Activated CD4-positive, alpha-beta T cell treated with anti-CD3 and anti-CD28 coated beads for 36 hours (primary cell): ENCODE measurements around the gene EMID1. TPM values are rescaled to one million over a fixed set of nuclear protein-coding genes. Genes with fewer than 3 reads are reported as not detected.
A peak's percentile ranks its signal among the peaks of the same experiment; 100 is the strongest.

ENCODE experiments used
- ATAC-seq: fragments of 200-7000 bp; cut with Tn5 transposase; one replicate; pipeline ENCODE4 v1.10.0; 2021; ENCODE audit warnings: mild to moderate bottlenecking, moderate library complexity
- CTCF ChIA-PET: fragments of 350-600 bp; sonication (Branson Sonifier 250); formaldehyde crosslinking; loops from one replicate; lab custom pipeline; 2021; ENCODE audit warnings: antibody characterized with exemption; lab: Charles Lee
- POLR2A ChIA-PET: fragments of 350-600 bp; sonication (Branson Sonifier 250); formaldehyde crosslinking; loops from one replicate; lab custom pipeline; 2021; ENCODE audit warnings: antibody characterized with exemption, inconsistent platforms; lab: Charles Lee
- DNase-seq: peaks from one replicate; pipeline ENCODE4 v3.0.0-alpha.2; 2020
- H3K27ac Mint-ChIP-seq: one replicate; pipeline ENCODE4 v1.8.0; 2021; ENCODE audit warnings: mixed read lengths
- H3K27me3 Mint-ChIP-seq: one replicate; pipeline ENCODE4 v1.8.0; 2021; ENCODE audit warnings: mixed read lengths
- H3K36me3 Mint-ChIP-seq: one replicate; pipeline ENCODE4 v1.8.0; 2021; ENCODE audit warnings: low read depth, mixed read lengths
- H3K4me1 Mint-ChIP-seq: one replicate; pipeline ENCODE4 v1.8.0; 2021; ENCODE audit warnings: mixed read lengths
- H3K4me3 Mint-ChIP-seq: one replicate; pipeline ENCODE4 v1.8.0; 2021; ENCODE audit warnings: mild to moderate bottlenecking, moderate library complexity, mixed read lengths
- H3K9me3 Mint-ChIP-seq: one replicate; pipeline ENCODE4 v1.8.0; 2021; ENCODE audit warnings: low read depth, mixed read lengths
- intact Hi-C, 2 experiments: fragments of 100-400 bp; cut with DNase I in 1 of 2; cut with micrococcal nuclease in 1 of 2; formaldehyde crosslinking; loops; one replicate each; pipeline versions ENCODE4 v1.14.2 to v1.15.1; 2022 to 2024; cut with DNase I, micrococcal nuclease
- total RNA-seq, 2 experiments: library from RNA; stranded (reverse); gene quantifications; one replicate each; pipeline ENCODE4 v1.2.3, GENCODE V29; 2021

Gene EMID1
- total RNA-seq, 2 experiments from 2014 or later: not detected

DNA sequence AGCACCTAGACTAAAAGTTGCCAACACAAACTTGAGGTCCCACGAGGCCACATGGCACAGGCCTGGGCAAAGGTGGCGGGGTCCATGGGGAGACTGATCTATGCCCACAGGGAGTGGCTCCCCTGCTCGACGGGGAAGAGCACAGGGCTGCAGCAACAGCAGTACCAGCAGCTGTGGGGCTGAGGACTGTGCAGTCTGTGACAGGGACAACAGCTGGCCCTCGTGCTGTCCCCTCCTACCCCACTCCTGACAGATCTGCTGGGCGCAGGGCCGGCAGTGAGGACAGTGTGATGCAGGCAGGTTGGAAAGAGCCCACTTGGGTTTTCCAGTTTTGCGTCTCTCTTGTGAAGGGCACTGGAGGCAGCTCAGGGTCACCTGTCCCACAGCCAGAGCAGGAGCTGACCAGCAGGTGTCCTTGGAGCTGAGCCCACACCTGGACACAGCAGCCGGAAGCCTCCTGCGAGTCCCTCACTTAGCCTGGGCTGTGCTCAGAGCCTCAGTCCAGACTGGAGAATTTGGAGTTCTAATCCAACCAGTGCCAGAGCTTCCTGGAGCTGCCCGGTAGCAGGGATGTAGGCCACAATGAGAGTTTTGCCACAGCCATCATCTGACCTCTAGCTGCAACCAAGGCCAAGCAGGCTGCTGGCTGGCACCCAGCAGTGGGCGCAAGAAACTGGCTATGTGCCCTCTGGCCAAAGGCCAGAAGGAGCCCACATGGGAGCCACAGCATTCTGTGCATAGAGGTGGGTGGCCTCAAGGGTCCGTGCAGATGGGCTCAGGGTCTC is 97.2 kb downstream of the EMID1 start:
- CTCF ChIA-PET: interaction anchor here (1.2 to 1.8 kb wide), 3 partner anchors 10 to 15 kb away, joined by 3 to 7 read pairs (median 5); no protein-coding TSS in a partner anchor
- no peak overlapping the region for H3K27ac Mint-ChIP-seq
- DNase-seq (no peak), ATAC-seq (no peak)
- H3K27me3 Mint-ChIP-seq: peaks cover 17% of the 10 kb centered on the region
- intact Hi-C loops: no loop called here
- POLR2A ChIA-PET: interaction anchor here (0.5 to 1.8 kb wide), 2 partner anchors 8 to 45 kb away, joined by 3 to 5 read pairs; no protein-coding TSS in a partner anchor
- no peak overlapping the region for H3K4me3 Mint-ChIP-seq
- peaks cover 5% of the 10 kb centered on the region for H3K4me1 Mint-ChIP-seq
- H3K9me3 Mint-ChIP-seq: no peaks in the 10 kb centered on the region
- H3K36me3 Mint-ChIP-seq: peaks cover 29% of the 10 kb centered on the region

DNA sequence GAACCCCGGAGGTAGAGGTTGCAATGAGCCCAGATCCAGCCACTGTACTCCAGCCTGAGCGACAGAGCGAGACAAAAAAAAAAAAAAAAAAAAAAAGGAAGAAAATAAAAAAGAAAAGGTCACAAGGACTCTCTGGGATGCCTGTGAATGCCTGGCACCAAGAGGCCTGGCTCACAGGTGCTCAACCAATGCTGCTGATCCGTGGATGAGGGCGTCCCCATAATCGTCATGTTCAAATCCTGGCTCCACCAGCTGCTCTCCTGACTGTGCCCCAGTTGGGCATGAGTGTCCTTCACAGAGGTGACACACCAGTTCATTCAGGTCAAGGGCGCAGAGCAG is 100.1 kb downstream of the EMID1 start:
- H3K27me3 Mint-ChIP-seq: peaks cover 17% of the 10 kb centered on the region
- H3K4me3 Mint-ChIP-seq: peak overlapping the region; percentile 63
- H3K4me1 Mint-ChIP-seq: peaks cover 10% of the 10 kb centered on the region
- peaks cover 7% of the 10 kb centered on the region for H3K36me3 Mint-ChIP-seq
- POLR2A ChIA-PET: no interaction called here
- CTCF ChIA-PET: interaction anchor here (0.7 kb wide), 1 partner anchor 36 kb away, joined by 3 read pairs; no protein-coding TSS in a partner anchor
- no peaks in the 10 kb centered on the region for H3K9me3 Mint-ChIP-seq
- ATAC-seq (no peak), DNase-seq (no peak)
- no peak overlapping the region for H3K27ac Mint-ChIP-seq
- intact Hi-C loops: loop anchor here in 1 of 2 experiments (5.0 kb wide), 1 partner anchor 34 kb away; no protein-coding TSS in a partner anchor

DNA sequence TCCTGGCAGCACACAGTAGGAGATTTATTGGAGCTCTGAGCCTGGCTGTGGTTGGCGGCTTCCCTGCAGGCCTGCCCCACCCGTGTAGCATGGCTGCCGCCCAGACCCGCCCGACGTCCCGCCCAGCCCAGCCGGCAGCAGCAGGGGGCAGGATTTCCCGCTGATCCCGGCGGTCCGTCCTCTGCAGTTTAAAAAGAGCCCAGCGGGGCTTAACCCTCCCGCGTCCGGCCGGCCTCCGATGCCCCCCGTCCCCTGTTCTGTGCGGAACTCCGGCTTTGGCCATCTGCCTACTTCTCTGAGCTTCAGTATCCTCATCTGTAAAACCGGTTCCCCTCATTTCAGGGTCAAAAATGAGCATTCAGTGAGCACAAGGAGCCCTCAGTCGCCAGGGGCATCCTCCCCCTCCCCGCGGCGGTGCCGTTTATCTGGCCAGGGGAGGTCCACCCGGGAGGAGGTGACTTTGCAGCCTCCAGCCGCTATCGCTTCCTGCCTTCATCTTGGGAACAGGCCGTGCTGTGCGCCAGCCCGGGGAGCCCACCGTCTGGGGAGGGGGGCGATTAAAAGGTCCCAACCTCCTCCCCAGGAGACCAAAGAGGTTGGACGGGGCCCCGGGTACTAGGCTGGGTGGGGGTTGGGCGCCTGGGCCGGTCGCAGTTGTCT is 100.6 kb downstream of the EMID1 start, which contains the start of gene GAS2L1:
Gene GAS2L1, plus strand, starts transcription at position 476 of the 660 bp plus-strand sequence. CDS start 1,456 bp downstream, outside the sequence.
- Mint-ChIP-seq H3K9me3 (no peaks in the 10 kb centered on the region), H3K36me3 (peaks cover 2% of the 10 kb centered on the region), H3K27me3 (peaks cover 17% of the 10 kb centered on the region), H3K27ac (no peak within 1 kb of the TSS), H3K4me3 (peak within 1 kb of the TSS; percentile 63), H3K4me1 (peaks cover 14% of the 10 kb centered on the region)
- intact Hi-C loops: loop anchor here in 1 of 2 experiments (5.0 kb wide), 1 partner anchor 34 kb away; no protein-coding TSS in a partner anchor
- DNase-seq (peak; percentile 76), ATAC-seq (peak; percentile 58)
- POLR2A ChIA-PET: no interaction called here
- CTCF ChIA-PET: interaction anchor here (0.6 to 1.2 kb wide), 3 partner anchors 19 to 945 kb away, joined by 3 to 4 read pairs (median 3); no protein-coding TSS in a partner anchor

DNA sequence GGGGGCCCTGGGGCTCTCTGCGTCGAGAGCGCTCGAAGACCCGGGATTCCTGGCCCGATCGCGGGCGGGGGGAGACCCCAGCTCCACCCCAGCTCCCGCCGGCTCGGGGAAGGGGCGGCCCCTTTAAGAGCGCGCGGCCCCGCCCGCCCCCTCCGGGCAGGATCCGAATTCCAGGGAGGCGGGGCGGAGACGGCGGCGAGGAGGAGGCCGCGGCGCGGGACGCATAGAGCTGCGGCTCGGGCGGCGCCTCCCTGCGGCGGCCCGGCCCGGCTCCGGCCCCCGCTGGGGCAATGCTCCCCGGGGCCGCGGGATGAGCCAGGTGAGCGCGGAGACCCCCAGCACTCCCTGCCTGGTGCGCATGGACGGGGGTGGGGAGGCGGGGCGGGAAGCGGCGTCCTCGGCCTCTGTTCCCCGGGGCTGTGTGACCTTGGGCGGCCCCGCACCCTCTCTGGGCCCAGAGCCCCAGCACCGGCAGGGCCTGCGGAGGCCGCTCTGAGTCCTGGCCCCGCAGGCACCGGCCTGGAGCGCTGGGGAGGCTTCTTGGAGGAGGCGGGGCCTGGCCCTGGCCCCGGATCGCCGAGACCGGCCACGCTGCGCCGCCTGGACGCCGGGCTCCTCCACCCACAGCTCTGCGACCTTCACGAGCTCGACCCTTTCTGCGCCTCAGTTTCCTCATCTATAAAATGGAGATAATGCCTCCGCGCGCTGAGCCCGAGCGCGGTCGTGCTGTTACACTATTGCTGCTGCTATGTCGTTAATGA is 101.3 kb downstream of the EMID1 start:
- ChIA-PET CTCF (interaction anchor here (0.6 to 1.2 kb wide), 2 partner anchors 20 to 944 kb away, joined by 3 to 4 read pairs; no protein-coding TSS in a partner anchor), POLR2A (no interaction called here)
- no peaks in the 10 kb centered on the region for H3K36me3 Mint-ChIP-seq
- no peak overlapping the region for H3K27ac Mint-ChIP-seq
- no peaks in the 10 kb centered on the region for H3K9me3 Mint-ChIP-seq
- peaks cover 14% of the 10 kb centered on the region for H3K4me1 Mint-ChIP-seq
- intact Hi-C loops: loop anchor here in 1 of 2 experiments (5.0 kb wide), 1 partner anchor 35 kb away; no protein-coding TSS in a partner anchor
- DNase-seq (peak; percentile 66), ATAC-seq (peak; percentile 40)
- H3K27me3 Mint-ChIP-seq: peaks cover 17% of the 10 kb centered on the region
- peak overlapping the region; percentile 63 for H3K4me3 Mint-ChIP-seq

GRCh38 chr22:29307596-29308147 is 102.0 kb downstream of the EMID1 start:
- H3K4me3 Mint-ChIP-seq: peak overlapping the region; percentile 50
- no peak for ATAC-seq
- no peak overlapping the region for H3K27ac Mint-ChIP-seq
- H3K27me3 Mint-ChIP-seq: peaks cover 20% of the 10 kb centered on the region
- H3K36me3 Mint-ChIP-seq: no peaks in the 10 kb centered on the region
- no peaks in the 10 kb centered on the region for H3K9me3 Mint-ChIP-seq
- intact Hi-C loops: loop anchor here in 1 of 2 experiments (5.0 kb wide), 1 partner anchor 35 kb away; no protein-coding TSS in a partner anchor
- no peak for DNase-seq
- CTCF ChIA-PET: interaction anchor here (1.1 kb wide), 1 partner anchor 23 kb away, joined by 3 read pairs; no protein-coding TSS in a partner anchor
- H3K4me1 Mint-ChIP-seq: peaks cover 14% of the 10 kb centered on the region
- POLR2A ChIA-PET: no interaction called here

GRCh38 chr22:29308148-29308790 is 102.6 kb downstream of the EMID1 start:
- Mint-ChIP-seq H3K9me3 (no peaks in the 10 kb centered on the region), H3K27me3 (peaks cover 26% of the 10 kb centered on the region), H3K4me3 (no peak overlapping the region), H3K27ac (no peak overlapping the region), H3K36me3 (no peaks in the 10 kb centered on the region), H3K4me1 (peaks cover 19% of the 10 kb centered on the region)
- intact Hi-C loops: loop anchor here in 1 of 2 experiments (5.0 kb wide), 1 partner anchor 36 kb away; no protein-coding TSS in a partner anchor
- DNase-seq (no peak), ATAC-seq (no peak)
- ChIA-PET CTCF (interaction anchor here (1.1 kb wide), 1 partner anchor 22 kb away, joined by 3 read pairs; no protein-coding TSS in a partner anchor), POLR2A (interaction anchor here (0.6 kb wide), 1 partner anchor 16 kb away, joined by 7 read pairs; no protein-coding TSS in a partner anchor)

DNA sequence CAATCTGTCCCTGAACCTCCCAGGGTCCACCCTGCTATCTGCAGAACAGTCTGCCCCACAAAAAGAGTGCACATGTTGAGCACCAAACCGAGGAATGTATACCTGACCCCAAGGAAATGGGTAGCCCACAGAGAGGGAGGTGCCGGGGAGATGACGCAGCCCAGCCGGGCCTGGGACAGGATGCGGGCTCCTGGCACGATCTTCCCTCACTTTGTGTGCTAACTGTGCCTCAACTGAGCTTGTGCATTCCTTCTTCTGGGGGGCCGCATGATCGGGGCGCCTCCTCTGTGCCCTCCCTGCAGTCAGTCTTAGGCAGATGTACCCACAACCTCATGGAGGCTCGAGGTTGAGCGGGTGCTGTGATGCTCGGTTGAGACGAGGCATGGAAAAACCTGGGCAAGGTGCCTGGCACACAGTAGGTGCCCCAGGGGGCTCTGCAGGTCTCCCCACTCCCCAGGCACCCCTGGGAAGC is 103.1 kb downstream of the EMID1 start:
- intact Hi-C loops: loop anchor here in 1 of 2 experiments (5.0 kb wide), 1 partner anchor 37 kb away; no protein-coding TSS in a partner anchor
- no peak for ATAC-seq
- Mint-ChIP-seq H3K4me3 (no peak overlapping the region), H3K9me3 (no peaks in the 10 kb centered on the region), H3K36me3 (no peaks in the 10 kb centered on the region), H3K27ac (no peak overlapping the region), H3K4me1 (peaks cover 23% of the 10 kb centered on the region), H3K27me3 (peaks cover 32% of the 10 kb centered on the region)
- CTCF ChIA-PET: interaction anchor here (1.1 kb wide), 1 partner anchor 21 kb away, joined by 3 read pairs; no protein-coding TSS in a partner anchor
- POLR2A ChIA-PET: interaction anchor here (0.6 kb wide), 1 partner anchor 16 kb away, joined by 7 read pairs; no protein-coding TSS in a partner anchor
- peak; percentile 53 for DNase-seq

Other genes starting within 250 kb of the EMID1 start
- gene C22orf31, start 144.1 kb upstream of the EMID1 start, total RNA-seq: not detected
- gene KREMEN1, start 132.9 kb upstream of the EMID1 start, total RNA-seq: under 1 TPM; 0.11 to 0.30 TPM
- gene RHBDD3, start 62.1 kb downstream of the EMID1 start, total RNA-seq: 10 to 100 TPM; 23.2 to 25.3 TPM
- 100 to 1,000 TPM; 326 to 567 TPM for gene EWSR1, start 62.4 kb downstream of the EMID1 start, total RNA-seq
- under 1 TPM; 0.84 to 0.98 TPM for gene GAS2L1, start 100.8 kb downstream of the EMID1 start, total RNA-seq
- gene RASL10A, start 109.8 kb downstream of the EMID1 start, total RNA-seq: under 1 TPM in 1 of 2 experiments, not detected in 1; 0.35 TPM
- 10 to 100 TPM; 56.6 to 59.9 TPM for gene AP1B1, start 182.7 kb downstream of the EMID1 start, total RNA-seq
- gene RFPL1, start 232.7 kb downstream of the EMID1 start, total RNA-seq: not detected